Measurements from ENCODE around the gene ITGA2. TPM values are rescaled to one million over a fixed set of nuclear protein-coding genes. Genes with fewer than 3 reads are reported as not detected.

ITGA2 gene
- polyA plus RNA-seq, 1 experiment: 71.9 TPM

DNA sequence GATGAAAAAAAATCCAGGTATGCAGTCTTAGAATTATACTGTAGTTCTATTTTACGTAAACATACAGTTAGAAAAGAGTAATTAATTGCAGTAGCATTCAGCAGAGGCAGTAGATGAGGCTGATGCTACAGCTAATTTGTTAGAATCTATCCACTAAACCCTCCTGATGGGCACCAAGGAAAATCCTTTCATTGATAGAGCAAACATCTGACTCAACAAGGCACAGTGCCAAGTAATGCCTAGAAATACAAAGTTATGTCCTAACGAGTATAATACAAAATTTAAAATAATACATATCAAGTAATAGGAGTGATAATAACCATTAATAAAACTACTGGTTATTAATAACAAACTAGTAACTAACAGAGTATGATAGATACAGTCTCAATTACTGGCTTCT lies 111.5 kb downstream of the ITGA2 start:
- Histone ChIP-seq H3K27ac (ENCODE audit: low read depth, low read length) (no peak overlapping the region), H3K4me3 (ENCODE audit: low read depth, low read length) (no peak overlapping the region), H3K27me3 (ENCODE audit: control insufficient read depth, insufficient read depth, low read length) (no peaks in the 10 kb centered on the region), H3K9me3 (ENCODE audit: control insufficient read depth, insufficient read depth, low read length) (no peaks in the 10 kb centered on the region)
- CTCF ChIA-PET: interaction anchor here (1.0 kb wide), 2 partner anchors 152 kb away, joined by 4 to 5 read pairs; no protein-coding TSS in a partner anchor
- POLR2A ChIA-PET: no interaction called here
- no peak for DNase-seq (ENCODE audit: low read depth, low spot score)
- no peak for TF ChIP-seq CTCF (IDR thresholded peaks at IDR 0.05; ENCODE audit: low read depth, low read length)

DNA sequence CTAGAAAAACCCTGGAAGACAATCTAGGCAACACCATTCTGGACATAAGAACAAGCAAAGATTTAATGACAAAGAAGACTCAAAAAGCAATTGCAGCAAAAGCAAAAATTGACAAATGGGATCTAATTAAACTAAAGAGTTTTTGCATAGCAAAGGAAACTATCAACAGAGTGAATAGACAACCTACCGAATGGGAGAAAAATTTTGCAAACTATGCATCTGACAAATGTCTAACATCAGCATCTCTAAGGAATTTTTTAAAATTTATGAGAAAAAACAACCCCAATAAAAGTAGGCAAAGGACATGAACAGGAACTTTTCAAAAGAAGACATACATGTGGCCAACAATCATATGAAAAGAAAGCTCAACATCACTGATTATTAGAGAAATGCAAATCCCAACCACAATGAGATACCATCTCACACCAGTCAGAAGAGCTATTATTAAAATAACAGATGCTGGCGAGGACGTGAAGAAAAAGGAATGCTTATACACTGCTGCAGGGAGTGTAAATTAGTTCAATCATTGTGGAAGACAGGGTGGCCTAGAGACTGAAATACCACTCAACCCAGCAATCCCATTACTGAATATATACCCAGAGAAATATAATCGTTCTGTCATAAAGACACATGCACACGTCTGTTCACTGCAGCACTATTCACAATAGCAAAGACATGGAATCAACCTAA lies 116.6 kb downstream of the ITGA2 start:
- no peak for TF ChIP-seq CTCF (IDR thresholded peaks at IDR 0.05; ENCODE audit: low read depth, low read length)
- Histone ChIP-seq H3K27ac (ENCODE audit: low read depth, low read length) (no peak overlapping the region), H3K4me3 (ENCODE audit: low read depth, low read length) (no peak overlapping the region), H3K27me3 (ENCODE audit: control insufficient read depth, insufficient read depth, low read length) (no peaks in the 10 kb centered on the region), H3K9me3 (ENCODE audit: control insufficient read depth, insufficient read depth, low read length) (no peaks in the 10 kb centered on the region; the same call in 1 of the 2 replicates)
- ChIA-PET POLR2A (no interaction called here), CTCF (interaction anchor here (1.2 to 2.1 kb wide), 4 partner anchors 10 to 1129 kb away, joined by 3 to 8 read pairs (median 6); no protein-coding TSS in a partner anchor)
- DNase-seq (ENCODE audit: low read depth, low spot score): no peak

DNA sequence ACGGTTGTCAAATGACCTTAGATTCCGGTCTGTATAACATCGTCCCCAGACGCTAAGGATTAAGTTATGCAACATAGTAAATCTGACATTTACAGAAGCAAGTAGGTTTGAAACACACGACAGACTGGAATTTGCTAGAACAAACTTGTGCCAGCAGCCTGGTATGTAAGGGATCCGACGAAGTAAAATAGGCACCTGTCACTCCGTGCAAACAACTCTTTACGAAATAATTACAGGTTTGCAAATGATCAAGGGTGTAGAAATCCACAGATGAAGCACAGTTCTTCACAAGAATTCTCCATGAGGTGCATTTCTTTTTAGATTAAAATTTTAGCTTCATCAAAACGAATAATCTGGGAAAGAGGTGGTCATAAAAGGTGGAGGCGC lies 119.9 kb downstream of the ITGA2 start:
- ChIA-PET POLR2A (interaction anchor here (0.6 kb wide), 1 partner anchor 377 kb away, joined by 3 read pairs; no protein-coding TSS in a partner anchor), CTCF (interaction anchor here (1.0 to 2.4 kb wide), 2 partner anchors 160 to 1125 kb away, joined by 5 to 9 read pairs; no protein-coding TSS in a partner anchor)
- no peak for DNase-seq (ENCODE audit: low read depth, low spot score)
- Histone ChIP-seq H3K27ac (ENCODE audit: low read depth, low read length) (no peak overlapping the region), H3K9me3 (ENCODE audit: control insufficient read depth, insufficient read depth, low read length) (no peaks in the 10 kb centered on the region; the same call in 1 of the 2 replicates), H3K27me3 (ENCODE audit: control insufficient read depth, insufficient read depth, low read length) (no peaks in the 10 kb centered on the region), H3K4me3 (ENCODE audit: low read depth, low read length) (peak overlapping the region; percentile 89)
- no peak for TF ChIP-seq CTCF (IDR thresholded peaks at IDR 0.05; ENCODE audit: low read depth, low read length)

GRCh38 chr5:53109443-53110127 lies 120.4 kb downstream of the ITGA2 start, which contains the start of gene MOCS2:
TSS of gene MOCS2 (minus strand) at chr5:53109757. CDS start at chr5:53107174, 2,583 bp downstream.
- peak within 1 kb of the TSS; percentile 89 for H3K4me3 ChIP-seq (ENCODE audit: low read depth, low read length)
- POLR2A ChIA-PET: interaction anchor here (0.6 kb wide), 1 partner anchor 376 kb away, joined by 3 read pairs; no protein-coding TSS in a partner anchor
- no peaks in the 10 kb centered on the region; the same call in 1 of the 2 replicates for H3K9me3 ChIP-seq (ENCODE audit: control insufficient read depth, insufficient read depth, low read length)
- DNase-seq (ENCODE audit: low read depth, low spot score): peak; percentile 79
- CTCF ChIA-PET: interaction anchor here (1.0 to 2.4 kb wide), 3 partner anchors 161 to 1134 kb away, joined by 3 to 9 read pairs (median 5); no protein-coding TSS in a partner anchor
- no peaks in the 10 kb centered on the region for H3K27me3 ChIP-seq (ENCODE audit: control insufficient read depth, insufficient read depth, low read length)
- H3K27ac ChIP-seq (ENCODE audit: low read depth, low read length): no peak within 1 kb of the TSS
- TF ChIP-seq CTCF (IDR thresholded peaks at IDR 0.05; ENCODE audit: low read depth, low read length): no peak

Data from AG04450 (cell line).